Ishikawa (cell line): Measurements from ENCODE around the gene SLC1A4.

Source experiments
- CEBPB ChIP-seq: IDR thresholded peaks from 2 replicates; pipeline ENCODE4 v1.6.1; 2012
- CREB1 ChIP-seq: IDR thresholded peaks from 2 replicates; pipeline ENCODE4 v1.6.1; 2012; ENCODE audit warnings: low read depth
- EGR1 ChIP-seq: IDR thresholded peaks from 2 replicates; pipeline ENCODE4 v1.6.1; 2012
- EP300 ChIP-seq: IDR thresholded peaks from 2 replicates; pipeline ENCODE4 v1.6.1; 2012; ENCODE audit warnings: borderline replicate concordance
- FOXM1 ChIP-seq: IDR thresholded peaks from 2 replicates; pipeline ENCODE4 v1.6.1; 2012; ENCODE audit warnings: low read depth, borderline replicate concordance
- NFIC ChIP-seq: IDR thresholded peaks from 2 replicates; pipeline ENCODE4 v1.6.1; 2012
- RAD21 ChIP-seq: IDR thresholded peaks from 2 replicates; pipeline ENCODE4 v1.6.1; 2012; ENCODE audit warnings: low read depth
- TAF1 ChIP-seq: IDR thresholded peaks from 2 replicates; pipeline ENCODE4 v1.6.1; 2012; ENCODE audit warnings: low read depth, mild to moderate bottlenecking
- TCF12 ChIP-seq: IDR thresholded peaks from 2 replicates; pipeline ENCODE4 v1.6.1; 2012; ENCODE audit warnings: low read depth
- TEAD4 ChIP-seq: IDR thresholded peaks from 2 replicates; pipeline ENCODE4 v1.6.1; 2012
- YY1 ChIP-seq: IDR thresholded peaks from 2 replicates; pipeline ENCODE4 v1.6.1; 2012; ENCODE audit warnings: low read depth
- ZBTB7A ChIP-seq: IDR thresholded peaks from 2 replicates; pipeline ENCODE4 v1.6.1; 2012; ENCODE audit warnings: low read depth
- TF ChIP-seq, protein P1 (sequence below): IDR thresholded peaks from 2 replicates; pipeline ENCODE4 v1.6.1; 2012
- TF ChIP-seq, protein P2 (sequence below): IDR thresholded peaks from 2 replicates; pipeline ENCODE4 v1.6.1; 2012; ENCODE audit warnings: low read depth, mild to moderate bottlenecking
- TF ChIP-seq, protein P3 (sequence below): IDR thresholded peaks from 2 replicates; pipeline ENCODE4 v1.6.1; 2012

Gene SLC1A4

DNA sequence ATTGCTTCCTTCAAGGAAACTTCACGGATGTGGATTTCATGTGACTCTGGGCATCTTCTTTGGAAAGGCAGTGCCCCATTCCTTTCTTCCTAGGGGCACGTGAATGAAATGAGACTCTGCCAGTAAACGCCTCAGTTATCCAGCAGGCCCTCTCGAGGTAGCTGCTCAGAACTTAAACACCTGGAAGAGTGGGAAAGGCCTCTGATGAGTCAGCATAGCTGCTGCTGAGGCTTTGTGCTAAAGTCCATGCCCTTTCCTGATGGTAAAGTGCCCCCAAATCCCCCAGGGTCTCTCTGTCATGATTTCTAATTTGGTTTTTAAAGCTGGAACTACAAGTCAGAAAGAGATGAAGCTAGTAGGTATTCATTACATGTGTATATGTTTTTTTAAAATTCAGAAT is 3.8 kb downstream of the SLC1A4 start:
- TF ChIP-seq TEAD4: no peak
- TF ChIP-seq EGR1: no peak
- no peak for TF ChIP-seq TCF12
- no peak for TF ChIP-seq NFIC
- no peak for TF ChIP-seq ZBTB7A
- TF ChIP-seq, protein P1, sequence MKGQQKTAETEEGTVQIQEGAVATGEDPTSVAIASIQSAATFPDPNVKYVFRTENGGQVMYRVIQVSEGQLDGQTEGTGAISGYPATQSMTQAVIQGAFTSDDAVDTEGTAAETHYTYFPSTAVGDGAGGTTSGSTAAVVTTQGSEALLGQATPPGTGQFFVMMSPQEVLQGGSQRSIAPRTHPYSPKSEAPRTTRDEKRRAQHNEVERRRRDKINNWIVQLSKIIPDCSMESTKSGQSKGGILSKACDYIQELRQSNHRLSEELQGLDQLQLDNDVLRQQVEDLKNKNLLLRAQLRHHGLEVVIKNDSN: no peak
- TF ChIP-seq, protein P2, sequence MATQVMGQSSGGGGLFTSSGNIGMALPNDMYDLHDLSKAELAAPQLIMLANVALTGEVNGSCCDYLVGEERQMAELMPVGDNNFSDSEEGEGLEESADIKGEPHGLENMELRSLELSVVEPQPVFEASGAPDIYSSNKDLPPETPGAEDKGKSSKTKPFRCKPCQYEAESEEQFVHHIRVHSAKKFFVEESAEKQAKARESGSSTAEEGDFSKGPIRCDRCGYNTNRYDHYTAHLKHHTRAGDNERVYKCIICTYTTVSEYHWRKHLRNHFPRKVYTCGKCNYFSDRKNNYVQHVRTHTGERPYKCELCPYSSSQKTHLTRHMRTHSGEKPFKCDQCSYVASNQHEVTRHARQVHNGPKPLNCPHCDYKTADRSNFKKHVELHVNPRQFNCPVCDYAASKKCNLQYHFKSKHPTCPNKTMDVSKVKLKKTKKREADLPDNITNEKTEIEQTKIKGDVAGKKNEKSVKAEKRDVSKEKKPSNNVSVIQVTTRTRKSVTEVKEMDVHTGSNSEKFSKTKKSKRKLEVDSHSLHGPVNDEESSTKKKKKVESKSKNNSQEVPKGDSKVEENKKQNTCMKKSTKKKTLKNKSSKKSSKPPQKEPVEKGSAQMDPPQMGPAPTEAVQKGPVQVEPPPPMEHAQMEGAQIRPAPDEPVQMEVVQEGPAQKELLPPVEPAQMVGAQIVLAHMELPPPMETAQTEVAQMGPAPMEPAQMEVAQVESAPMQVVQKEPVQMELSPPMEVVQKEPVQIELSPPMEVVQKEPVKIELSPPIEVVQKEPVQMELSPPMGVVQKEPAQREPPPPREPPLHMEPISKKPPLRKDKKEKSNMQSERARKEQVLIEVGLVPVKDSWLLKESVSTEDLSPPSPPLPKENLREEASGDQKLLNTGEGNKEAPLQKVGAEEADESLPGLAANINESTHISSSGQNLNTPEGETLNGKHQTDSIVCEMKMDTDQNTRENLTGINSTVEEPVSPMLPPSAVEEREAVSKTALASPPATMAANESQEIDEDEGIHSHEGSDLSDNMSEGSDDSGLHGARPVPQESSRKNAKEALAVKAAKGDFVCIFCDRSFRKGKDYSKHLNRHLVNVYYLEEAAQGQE: no peak
- no peak for TF ChIP-seq RAD21
- TF ChIP-seq, protein P3, sequence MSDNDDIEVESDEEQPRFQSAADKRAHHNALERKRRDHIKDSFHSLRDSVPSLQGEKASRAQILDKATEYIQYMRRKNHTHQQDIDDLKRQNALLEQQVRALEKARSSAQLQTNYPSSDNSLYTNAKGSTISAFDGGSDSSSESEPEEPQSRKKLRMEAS: no peak
- TF ChIP-seq FOXM1: no peak
- no peak for TF ChIP-seq TAF1
- TF ChIP-seq YY1: no peak
- no peak for TF ChIP-seq CREB1
- TF ChIP-seq CEBPB: no peak

DNA sequence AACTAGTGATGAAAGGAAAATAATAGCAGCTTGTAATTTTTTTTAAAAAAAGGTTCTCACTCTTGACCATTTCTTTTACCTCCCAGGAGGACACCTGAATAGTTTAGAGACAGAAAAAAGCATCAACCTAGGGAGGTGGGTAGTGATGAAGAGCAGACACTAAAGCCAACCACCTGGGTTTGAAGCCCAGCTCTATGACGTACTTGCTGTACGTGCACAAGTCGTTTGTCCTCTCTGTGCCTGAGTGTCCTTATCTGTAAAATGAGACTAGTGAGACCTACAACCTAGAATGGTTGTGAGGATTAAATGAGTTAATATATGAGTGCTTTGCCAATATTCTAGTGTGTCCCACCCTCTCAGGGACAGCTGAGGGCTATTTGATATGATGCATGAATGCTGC is 5.8 kb downstream of the SLC1A4 start:
- TF ChIP-seq EP300 (no peak), EGR1 (no peak), YY1 (no peak), CEBPB (no peak), TCF12 (no peak), RAD21 (no peak), TEAD4 (no peak), ZBTB7A (no peak), TAF1 (no peak), FOXM1 (no peak), NFIC (no peak), CREB1 (no peak)
- TF ChIP-seq, protein P2: no peak
- TF ChIP-seq, protein P3: no peak
- TF ChIP-seq, protein P1: no peak

DNA sequence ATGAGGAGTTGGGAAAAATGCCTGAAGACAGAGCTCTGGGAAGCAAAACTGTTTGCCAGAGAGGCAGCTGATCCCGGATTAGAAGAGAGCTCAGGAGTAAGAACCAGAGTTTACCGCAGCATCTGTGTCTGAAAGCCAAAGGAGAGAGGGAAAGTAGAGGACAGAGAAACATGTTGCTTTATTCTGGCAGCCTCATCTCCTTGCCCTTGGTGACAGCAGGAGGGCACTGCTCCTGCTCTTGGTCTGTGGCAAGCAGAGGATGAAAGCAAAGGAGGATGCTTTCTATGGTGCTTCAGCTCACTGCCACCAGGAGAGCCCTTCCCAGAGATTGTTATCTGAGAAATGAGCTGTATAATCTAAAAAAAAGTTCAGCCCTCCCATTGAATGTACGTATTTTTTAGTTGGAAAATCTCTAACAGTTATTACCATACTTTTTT is 7.7 kb downstream of the SLC1A4 start:
- TF ChIP-seq YY1 (no peak), ZBTB7A (no peak), TAF1 (no peak), NFIC (no peak), CEBPB (no peak), FOXM1 (no peak), EP300 (no peak), EGR1 (no peak), CREB1 (no peak)
- TF ChIP-seq, protein P1: no peak
- TF ChIP-seq, protein P3: no peak

DNA sequence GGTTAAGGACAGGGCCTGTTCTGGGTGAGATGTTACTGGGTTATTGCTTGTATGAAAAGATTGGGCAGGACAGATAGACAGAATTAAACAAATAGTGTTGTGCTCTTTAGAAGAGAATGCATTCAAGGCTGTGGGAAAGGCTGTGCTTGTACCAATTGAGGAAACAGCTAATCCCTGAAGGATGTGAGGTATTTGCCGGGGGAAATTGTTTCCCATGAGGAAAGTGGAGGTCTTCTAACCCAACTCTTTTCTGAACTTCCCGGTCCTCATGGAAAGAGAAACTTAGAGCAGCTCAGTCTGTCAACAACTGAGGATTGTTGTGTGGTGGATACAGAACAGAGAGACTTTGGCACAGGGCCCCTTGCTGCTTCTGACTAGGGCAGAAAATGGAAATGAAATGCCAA is 9.5 kb downstream of the SLC1A4 start:
- no peak for TF ChIP-seq EP300

DNA sequence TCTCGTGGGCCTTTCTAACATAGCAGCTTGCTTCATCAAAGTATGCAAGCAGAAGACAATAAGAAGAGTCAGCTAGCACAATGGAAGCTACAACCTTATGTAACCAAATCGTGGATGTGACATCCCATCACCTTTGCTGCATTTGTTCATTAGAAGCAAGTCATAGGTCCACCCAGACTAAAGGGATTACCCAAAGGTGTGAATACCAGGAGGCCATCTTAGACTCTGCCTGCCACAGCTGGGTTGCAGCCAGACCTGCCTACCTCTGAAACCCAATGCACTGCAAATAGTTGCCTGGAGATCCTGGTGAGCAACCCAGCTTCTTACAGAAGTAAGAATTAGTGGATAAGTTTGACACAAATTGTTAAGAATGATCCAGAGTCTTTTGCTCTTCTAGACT is 10.6 kb downstream of the SLC1A4 start:
- TF ChIP-seq ZBTB7A (no peak), FOXM1 (no peak), YY1 (no peak), RAD21 (no peak), CEBPB (no peak), EP300 (no peak), TAF1 (no peak), TEAD4 (no peak)
- TF ChIP-seq, protein P2: no peak
- TF ChIP-seq, protein P1: no peak
